Dendritic cell treated with granulocyte-macrophage colony-stimulating factor and Interleukin-4, amounts not matched to agents 40 ng/mL and 50 ng/mL, for 4 days (primary cell): ENCODE results near the gene TSPAN9.

Source experiments
- H3K27ac Mint-ChIP-seq: one replicate; pipeline ENCODE4 v1.8.0; 2022; ENCODE audit warnings: mild to moderate bottlenecking, mixed read lengths
- H3K27me3 Mint-ChIP-seq: one replicate; pipeline ENCODE4 v1.8.0; 2022; ENCODE audit warnings: mild to moderate bottlenecking, mixed read lengths
- H3K36me3 Mint-ChIP-seq: one replicate; pipeline ENCODE4 v1.8.0; 2022; ENCODE audit warnings: low read depth, mixed read lengths
- H3K4me1 Mint-ChIP-seq: one replicate; pipeline ENCODE4 v1.8.0; 2022; ENCODE audit warnings: low read depth, mixed read lengths
- H3K4me3 Mint-ChIP-seq: one replicate; pipeline ENCODE4 v1.8.0; 2022; ENCODE audit warnings: mild to moderate bottlenecking, moderate library complexity, mixed read lengths
- H3K9me3 Mint-ChIP-seq: one replicate; pipeline ENCODE4 v1.8.0; 2022; ENCODE audit warnings: mixed read lengths
- intact Hi-C: fragments of 100-400 bp; cut with micrococcal nuclease; formaldehyde crosslinking; loops from one replicate; pipeline ENCODE4 v1.15.0; 2022

Gene TSPAN9

GRCh38 chr12:3335078-3335487 is 257.9 kb downstream of the TSPAN9 start:
- no peak overlapping the region for H3K27ac Mint-ChIP-seq
- no peaks in the 10 kb centered on the region for H3K9me3 Mint-ChIP-seq

More at GRCh38 chr12:3335078-3335487, 257.9 kb downstream of the TSPAN9 start:
- Mint-ChIP-seq H3K36me3 (no peaks in the 10 kb centered on the region), H3K27me3 (peaks cover 10% of the 10 kb centered on the region), H3K4me3 (no peak overlapping the region), H3K4me1 (no peaks in the 10 kb centered on the region)
- intact Hi-C loops, result no loop called here
